Naive B cell (primary cell): ENCODE data around the gene RIPPLY2. TPM values are rescaled to one million over a fixed set of nuclear protein-coding genes. Genes with fewer than 3 reads are reported as not detected.
"Not testable (repeated sequence)": the region's sequence is repeated elsewhere in the genome, so short reads cannot be mapped to it uniquely, and the experiment has no call there.

Experiments used
- ATAC-seq, 2 donors: fragments of 150-1000 bp; cut with Tn5 transposase; 2 replicates each; pipeline ENCODE4 v1.10.0; 2021; ENCODE audit warnings: low read depth in 2 of 2, mild to moderate bottlenecking in 2 of 2, moderate library complexity in 2 of 2
- DNase-seq: peaks from one replicate; pipeline ENCODE4 v3.0.0; 2022
- H3K27ac Mint-ChIP-seq, 6 donors: one replicate each; pipeline ENCODE4 v1.8.0; 2020 to 2022; ENCODE audit warnings: mild to moderate bottlenecking in 6 of 6, mixed read lengths in 6 of 6, moderate library complexity in 5 of 6, inconsistent platforms in 2 of 6
- H3K27me3 Mint-ChIP-seq, 3 donors: one replicate each; pipeline ENCODE4 v1.8.0; 2021 to 2022; ENCODE audit warnings: mixed read lengths in 3 of 3, mild to moderate bottlenecking in 1 of 3
- H3K36me3 Mint-ChIP-seq, 2 donors: one replicate each; pipeline ENCODE4 v1.8.0; 2020 to 2022; ENCODE audit warnings: mixed read lengths in 2 of 2, inconsistent platforms in 1 of 2, mild to moderate bottlenecking in 1 of 2
- H3K4me1 Mint-ChIP-seq, 3 donors: one replicate each; pipeline ENCODE4 v1.8.0; 2020 to 2022; ENCODE audit warnings: mixed read lengths in 3 of 3, inconsistent platforms in 1 of 3, mild to moderate bottlenecking in 1 of 3, moderate library complexity in 1 of 3
- H3K4me3 Mint-ChIP-seq, 8 donors: one replicate each; pipeline ENCODE4 v1.8.0; 2020 to 2022; ENCODE audit warnings: mild to moderate bottlenecking in 8 of 8, mixed read lengths in 8 of 8, moderate library complexity in 8 of 8, inconsistent platforms in 2 of 8
- H3K9me3 Mint-ChIP-seq, 7 donors: one replicate each; pipeline ENCODE4 v1.8.0; 2020 to 2022; ENCODE audit warnings: mixed read lengths in 7 of 7, mild to moderate bottlenecking in 5 of 7, inconsistent platforms in 2 of 7, moderate library complexity in 1 of 7
- polyA plus RNA-seq, 6 donors: library from polyadenylated mRNA; unstranded; fragments of 300-500 nt; fragmentation: Illumina TruSeq; gene quantifications; one replicate each; pipeline ENCODE4 v1.2.3, GENCODE V29; 2021; ENCODE audit warnings: low read depth in 6 of 6

RIPPLY2 gene
- polyA plus RNA-seq, 6 donors from 2014 or later = not detected

DNA sequence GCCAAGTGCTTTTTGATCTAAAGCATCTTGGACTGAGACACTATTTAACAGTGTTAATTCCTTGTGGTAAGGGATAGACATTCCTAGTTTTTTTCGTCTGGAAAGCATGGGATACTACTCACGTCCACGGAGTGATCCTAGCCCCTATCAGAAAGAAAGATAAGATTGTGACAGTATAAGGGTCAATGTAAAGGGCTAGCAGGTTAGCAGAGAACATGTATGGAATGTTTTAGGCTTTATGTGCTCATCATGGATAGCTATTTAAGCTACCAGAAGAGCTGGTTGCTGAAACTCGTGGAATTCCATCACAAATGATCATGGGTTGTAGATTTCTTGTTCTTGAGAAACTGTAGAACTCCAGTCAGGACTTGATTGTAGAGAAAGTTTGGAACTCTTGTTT is 38.4 kb downstream of the RIPPLY2 start:
- no peak overlapping the region for H3K27ac Mint-ChIP-seq
- H3K36me3 Mint-ChIP-seq = peaks cover 0 to 13% of the 10 kb centered on the region in 2 donors
- no peak overlapping the region for H3K4me3 Mint-ChIP-seq

DNA sequence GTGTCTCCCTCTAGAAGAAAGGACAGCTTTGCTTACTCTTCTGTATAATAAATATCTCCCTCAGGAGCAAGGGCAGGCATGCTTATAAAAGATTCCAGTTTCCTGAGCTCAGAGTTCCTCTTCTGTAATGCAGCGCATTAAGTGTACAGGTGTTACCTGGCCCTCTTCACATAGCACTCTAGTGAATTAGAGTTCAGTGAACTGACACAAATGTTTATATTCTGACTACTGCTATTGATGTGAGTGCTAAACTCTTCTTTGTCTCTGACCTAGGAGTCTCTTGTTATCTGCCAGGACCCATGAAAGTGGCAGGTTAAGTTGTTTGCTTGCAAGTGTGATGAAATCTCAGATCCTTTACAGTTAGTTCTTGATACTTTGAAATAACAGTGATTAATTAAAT is 39.9 kb downstream of the RIPPLY2 start:
- DNase-seq (no peak), ATAC-seq (no peak)
- no peak overlapping the region for H3K4me3 Mint-ChIP-seq
- peaks cover 35 to 69% (median 42%) of the 10 kb centered on the region in 3 donors for H3K4me1 Mint-ChIP-seq
- H3K27me3 Mint-ChIP-seq = no peaks in the 10 kb centered on the region
- peaks cover 0 to 8% (median 0%) of the 10 kb centered on the region in 7 donors for H3K9me3 Mint-ChIP-seq
- peaks cover 0 to 13% of the 10 kb centered on the region in 2 donors for H3K36me3 Mint-ChIP-seq
- peak overlapping the region in 1 of 6 donors; percentile 46 for H3K27ac Mint-ChIP-seq

More for the DNA sequence above, 38.4 kb downstream of the RIPPLY2 start:
- no peaks in the 10 kb centered on the region for H3K27me3 Mint-ChIP-seq
- DNase-seq (no peak), ATAC-seq (no peak)
- peaks cover 35 to 69% (median 42%) of the 10 kb centered on the region in 3 donors for H3K4me1 Mint-ChIP-seq
- no peaks in the 10 kb centered on the region for H3K9me3 Mint-ChIP-seq

DNA sequence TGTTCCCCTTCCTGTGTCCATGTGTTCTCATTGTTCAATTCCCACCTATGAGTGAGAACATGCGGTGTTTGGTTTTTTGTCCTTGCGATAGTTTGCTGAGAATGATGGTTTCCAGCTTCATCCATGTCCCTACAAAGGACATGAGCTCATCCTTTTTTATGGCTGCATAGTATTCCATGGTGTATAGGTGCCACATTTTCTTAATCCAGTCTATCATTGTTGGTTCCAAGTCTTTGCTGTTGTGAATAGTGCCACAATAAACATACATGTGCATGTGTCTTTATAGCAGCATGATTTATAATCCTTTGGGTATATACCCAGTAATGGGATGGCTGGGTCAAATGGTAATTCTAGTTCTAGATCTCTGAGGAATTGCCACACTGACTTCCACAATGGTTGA is 43.9 kb downstream of the RIPPLY2 start:
- H3K4me1 Mint-ChIP-seq = peaks cover 39 to 72% (median 43%) of the 10 kb centered on the region in 3 donors
- not testable (repeated sequence) for H3K27me3 Mint-ChIP-seq, H3K4me3 Mint-ChIP-seq, ATAC-seq, DNase-seq, H3K27ac Mint-ChIP-seq
- peaks cover 0 to 28% (median 11%) of the 10 kb centered on the region in 7 donors for H3K9me3 Mint-ChIP-seq
- H3K36me3 Mint-ChIP-seq = peaks cover 9 to 23% of the 10 kb centered on the region in 2 donors

DNA sequence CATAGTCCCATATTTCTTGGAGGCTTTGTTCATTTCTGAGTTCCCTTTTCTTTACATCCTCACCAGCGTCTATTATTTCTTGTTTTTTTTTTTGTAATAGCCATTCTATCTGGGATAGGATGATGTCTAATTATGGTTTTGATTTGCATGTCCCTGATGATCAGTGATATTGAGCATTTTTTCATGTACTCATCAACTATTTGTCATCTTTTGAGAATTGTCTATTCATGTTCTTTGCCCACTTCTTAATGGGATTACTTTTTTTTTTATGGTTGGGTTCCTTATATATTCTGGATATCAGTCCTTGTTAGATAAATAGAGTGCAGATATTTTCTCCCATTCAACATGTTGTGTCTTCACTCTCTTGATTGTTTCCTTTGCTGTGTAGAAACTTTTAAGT is 48.5 kb downstream of the RIPPLY2 start:
- H3K36me3 Mint-ChIP-seq = peaks cover 34 to 44% of the 10 kb centered on the region in 2 donors
- H3K27me3 Mint-ChIP-seq = no peaks in the 10 kb centered on the region
- ATAC-seq (no peak), DNase-seq (no peak)
- no peak overlapping the region for H3K4me3 Mint-ChIP-seq
- peaks cover 46 to 74% (median 57%) of the 10 kb centered on the region in 3 donors for H3K4me1 Mint-ChIP-seq
- H3K9me3 Mint-ChIP-seq = peaks cover 0 to 60% (median 42%) of the 10 kb centered on the region in 7 donors
- H3K27ac Mint-ChIP-seq = peak overlapping the region in 1 of 6 donors; percentile 56

DNA sequence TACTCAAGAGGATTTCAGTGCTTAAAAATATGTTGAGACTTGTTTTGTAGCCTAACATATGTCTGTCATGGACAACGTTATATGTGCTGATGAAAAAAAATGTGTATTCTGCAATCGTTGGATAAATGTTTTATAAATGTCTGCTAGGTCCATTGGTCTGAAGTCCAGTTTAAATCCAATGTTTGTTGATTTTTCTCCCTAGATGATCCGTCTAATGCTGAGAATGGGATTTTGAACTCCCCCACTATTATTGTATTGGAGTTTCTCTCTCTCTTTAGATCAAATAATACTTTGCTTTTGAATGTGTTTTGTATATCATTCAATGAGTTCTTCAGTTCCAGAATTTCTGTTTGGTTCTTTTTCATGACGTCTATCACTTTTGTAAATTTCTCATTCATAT is 51.2 kb downstream of the RIPPLY2 start:
- Mint-ChIP-seq H3K9me3 (peaks cover 0 to 62% (median 49%) of the 10 kb centered on the region in 7 donors), H3K27me3 (no peaks in the 10 kb centered on the region), H3K27ac (no peak overlapping the region), H3K36me3 (peaks cover 51 to 55% of the 10 kb centered on the region in 2 donors), H3K4me1 (peaks cover 56 to 83% (median 72%) of the 10 kb centered on the region in 3 donors), H3K4me3 (no peak overlapping the region)
- DNase-seq (no peak), ATAC-seq (no peak)

GRCh38 chr6:83905648-83906047 is 52.5 kb downstream of the RIPPLY2 start:
- Mint-ChIP-seq H3K27ac (peak overlapping the region in 2 of 6 donors; percentile 28 to 42), H3K36me3 (peaks cover 51 to 64% of the 10 kb centered on the region in 2 donors), H3K27me3 (no peaks in the 10 kb centered on the region), H3K4me3 (no peak overlapping the region), H3K9me3 (peaks cover 0 to 61% (median 44%) of the 10 kb centered on the region in 7 donors), H3K4me1 (peaks cover 55 to 81% (median 70%) of the 10 kb centered on the region in 3 donors)
- no peak for ATAC-seq
- no peak for DNase-seq

Other genes starting within 250 kb of the RIPPLY2 start
- not detected for gene SNAP91, start 144.3 kb upstream of the RIPPLY2 start, polyA plus RNA-seq
- 10 to 100 TPM; 69.3 to 83.5 (median 72.4) TPM for gene CYB5R4, start 6.3 kb downstream of the RIPPLY2 start, polyA plus RNA-seq
- gene MRAP2, start 180.4 kb downstream of the RIPPLY2 start, polyA plus RNA-seq = under 1 TPM in 2 of 6 donors, not detected in 4; 0.12 to 0.54 TPM